Rectal smooth muscle tissue (tissue), 1 donor: ENCODE results near the gene SKI.
A peak's percentile ranks its signal among the peaks of the same experiment; 100 is the strongest.

Experiments used
- H3K27ac ChIP-seq: one replicate; pipeline ENCODE4 v1.7.0; 2013; ENCODE audit warnings: low read depth, low read length, inconsistent platforms
- H3K27me3 ChIP-seq: one replicate; pipeline ENCODE4 v1.7.0; 2013; ENCODE audit warnings: low read length; ENCODE audit not compliant: control insufficient read depth, insufficient read depth
- H3K36me3 ChIP-seq: one replicate; pipeline ENCODE4 v1.7.0; 2013; ENCODE audit warnings: low read length; ENCODE audit not compliant: control insufficient read depth, insufficient read depth
- H3K4me1 ChIP-seq: one replicate; pipeline ENCODE4 v1.7.0; 2013; ENCODE audit warnings: low read length; ENCODE audit not compliant: control insufficient read depth, insufficient read depth
- H3K4me3 ChIP-seq: one replicate; pipeline ENCODE4 v1.7.0; 2013; ENCODE audit warnings: low read length
- H3K9ac ChIP-seq: one replicate; pipeline ENCODE4 v1.7.0; 2013; ENCODE audit warnings: low read length

SKI gene

GRCh38 chr1:2230781-2231531, 2.8 kb downstream of the SKI start:
- no peaks in the 10 kb centered on the region for H3K27me3 ChIP-seq
- H3K4me1 ChIP-seq: peaks cover 34% of the 10 kb centered on the region
- H3K9ac ChIP-seq: peak overlapping the region; percentile 19
- peak overlapping the region; percentile 68 for H3K27ac ChIP-seq
- no peaks in the 10 kb centered on the region for H3K36me3 ChIP-seq
- H3K4me3 ChIP-seq: peak overlapping the region; percentile 95

- H3K4me3 ChIP-seq: peak overlapping the region; percentile 95
- no peaks in the 10 kb centered on the region for H3K36me3 ChIP-seq
- H3K9ac ChIP-seq: peak overlapping the region; percentile 26
- H3K27ac ChIP-seq: peak overlapping the region; percentile 72
- H3K4me1 ChIP-seq: peaks cover 35% of the 10 kb centered on the region
- H3K27me3 ChIP-seq: no peaks in the 10 kb centered on the region
Measured at GRCh38 chr1:2231532-2232254, 3.6 kb downstream of the SKI start.

GRCh38 chr1:2232255-2232915, 4.3 kb downstream of the SKI start:
- peak overlapping the region; percentile 95 for H3K4me3 ChIP-seq
- H3K36me3 ChIP-seq: no peaks in the 10 kb centered on the region
- no peaks in the 10 kb centered on the region for H3K27me3 ChIP-seq
- peak overlapping the region; percentile 72 for H3K27ac ChIP-seq
- H3K4me1 ChIP-seq: peaks cover 41% of the 10 kb centered on the region
- peak overlapping the region; percentile 59 for H3K9ac ChIP-seq

- Histone ChIP-seq H3K4me3 (peak overlapping the region; percentile 95), H3K9ac (no peak overlapping the region), H3K4me1 (peaks cover 47% of the 10 kb centered on the region)
Measured at GRCh38 chr1:2232916-2233438, 4.9 kb downstream of the SKI start.

GRCh38 chr1:2233468-2233867, 5.3 kb downstream of the SKI start:
- Histone ChIP-seq H3K9ac (no peak overlapping the region), H3K4me1 (peaks cover 52% of the 10 kb centered on the region), H3K27me3 (no peaks in the 10 kb centered on the region), H3K27ac (peak overlapping the region; percentile 6), H3K36me3 (no peaks in the 10 kb centered on the region), H3K4me3 (peak overlapping the region; percentile 54)

More at GRCh38 chr1:2232916-2233438, 4.9 kb downstream of the SKI start:
- Histone ChIP-seq H3K27me3 (no peaks in the 10 kb centered on the region), H3K27ac (peak overlapping the region; percentile 72), H3K36me3 (no peaks in the 10 kb centered on the region)

GRCh38 chr1:2233997-2234761, 6.1 kb downstream of the SKI start:
- Histone ChIP-seq H3K36me3 (no peaks in the 10 kb centered on the region), H3K4me1 (peaks cover 59% of the 10 kb centered on the region), H3K27me3 (no peaks in the 10 kb centered on the region), H3K9ac (peak overlapping the region; percentile 42), H3K4me3 (peak overlapping the region; percentile 54), H3K27ac (peak overlapping the region; percentile 58)

- Histone ChIP-seq H3K9ac (no peak overlapping the region), H3K36me3 (no peaks in the 10 kb centered on the region), H3K4me3 (no peak overlapping the region), H3K27ac (peak overlapping the region; percentile 58), H3K4me1 (peaks cover 64% of the 10 kb centered on the region), H3K27me3 (no peaks in the 10 kb centered on the region)
Measured at GRCh38 chr1:2234762-2235113, 6.6 kb downstream of the SKI start.

GRCh38 chr1:2235300-2235998, 7.3 kb downstream of the SKI start:
- no peak overlapping the region for H3K4me3 ChIP-seq
- H3K27ac ChIP-seq: peak overlapping the region; percentile 49
- no peaks in the 10 kb centered on the region for H3K27me3 ChIP-seq
- no peak overlapping the region for H3K9ac ChIP-seq
- H3K4me1 ChIP-seq: peaks cover 71% of the 10 kb centered on the region
- H3K36me3 ChIP-seq: no peaks in the 10 kb centered on the region

GRCh38 chr1:2236695-2237677, 8.9 kb downstream of the SKI start:
- no peak overlapping the region for H3K9ac ChIP-seq
- H3K4me3 ChIP-seq: peak overlapping the region; percentile 12
- no peak overlapping the region for H3K27ac ChIP-seq
- H3K36me3 ChIP-seq: peaks cover 3% of the 10 kb centered on the region
- peaks cover 81% of the 10 kb centered on the region for H3K4me1 ChIP-seq
- no peaks in the 10 kb centered on the region for H3K27me3 ChIP-seq

- Histone ChIP-seq H3K27me3 (no peaks in the 10 kb centered on the region), H3K27ac (no peak overlapping the region), H3K9ac (no peak overlapping the region), H3K36me3 (peaks cover 5% of the 10 kb centered on the region), H3K4me3 (peak overlapping the region; percentile 12), H3K4me1 (peaks cover 80% of the 10 kb centered on the region)
Measured at GRCh38 chr1:2237773-2238172, 9.7 kb downstream of the SKI start.
